Middle frontal gyrus (tissue), 1 donor: ENCODE results near the gene INO80.

Source experiments
- DNase-seq: peaks from one replicate; pipeline ENCODE4 v3.0.0-alpha.2; 2015; ENCODE audit warnings: low spot score; ENCODE audit errors: extremely low spot score

The INO80 gene

GRCh38 chr15:40949756-40950207 lies 166.3 kb downstream of the INO80 start:
- DNase-seq, result no peak

DNA sequence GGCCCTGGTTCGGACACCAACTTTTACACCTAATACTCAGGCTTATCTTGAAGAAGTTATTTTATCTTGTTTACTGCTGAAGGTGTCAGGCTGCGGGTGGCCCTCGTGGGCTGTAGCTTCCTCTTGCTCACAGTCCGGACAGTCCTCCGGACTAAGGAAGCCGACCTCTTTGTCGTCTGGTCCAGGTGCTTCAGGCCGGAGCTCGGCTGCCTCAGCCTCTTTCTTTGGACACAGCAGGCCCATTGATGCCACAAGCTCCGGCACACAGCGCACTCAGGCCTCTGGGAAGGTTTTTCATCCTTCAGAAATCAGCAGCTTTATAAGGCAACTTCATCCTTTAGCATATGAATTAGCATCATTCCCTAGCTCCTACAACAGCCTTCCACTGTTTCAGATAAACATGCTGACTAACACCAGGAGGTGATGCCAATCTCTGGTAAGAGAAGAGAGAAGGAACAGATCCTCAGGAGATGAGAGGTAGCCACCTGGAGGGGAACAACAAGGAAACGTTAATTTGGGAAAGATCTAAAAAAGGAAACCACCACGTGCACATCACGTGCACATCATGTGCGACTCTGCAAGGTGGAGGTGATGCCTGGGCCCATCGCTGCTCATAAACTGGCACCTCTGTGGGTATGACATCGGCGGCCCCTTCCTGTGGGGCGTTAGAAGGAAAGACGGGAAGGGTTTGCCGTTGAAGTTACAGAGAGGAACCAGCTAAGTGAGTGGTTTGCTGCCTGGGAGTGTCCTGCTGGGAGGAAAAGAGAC lies 167.2 kb downstream of the INO80 start:
- DNase-seq, result no peak

DNA sequence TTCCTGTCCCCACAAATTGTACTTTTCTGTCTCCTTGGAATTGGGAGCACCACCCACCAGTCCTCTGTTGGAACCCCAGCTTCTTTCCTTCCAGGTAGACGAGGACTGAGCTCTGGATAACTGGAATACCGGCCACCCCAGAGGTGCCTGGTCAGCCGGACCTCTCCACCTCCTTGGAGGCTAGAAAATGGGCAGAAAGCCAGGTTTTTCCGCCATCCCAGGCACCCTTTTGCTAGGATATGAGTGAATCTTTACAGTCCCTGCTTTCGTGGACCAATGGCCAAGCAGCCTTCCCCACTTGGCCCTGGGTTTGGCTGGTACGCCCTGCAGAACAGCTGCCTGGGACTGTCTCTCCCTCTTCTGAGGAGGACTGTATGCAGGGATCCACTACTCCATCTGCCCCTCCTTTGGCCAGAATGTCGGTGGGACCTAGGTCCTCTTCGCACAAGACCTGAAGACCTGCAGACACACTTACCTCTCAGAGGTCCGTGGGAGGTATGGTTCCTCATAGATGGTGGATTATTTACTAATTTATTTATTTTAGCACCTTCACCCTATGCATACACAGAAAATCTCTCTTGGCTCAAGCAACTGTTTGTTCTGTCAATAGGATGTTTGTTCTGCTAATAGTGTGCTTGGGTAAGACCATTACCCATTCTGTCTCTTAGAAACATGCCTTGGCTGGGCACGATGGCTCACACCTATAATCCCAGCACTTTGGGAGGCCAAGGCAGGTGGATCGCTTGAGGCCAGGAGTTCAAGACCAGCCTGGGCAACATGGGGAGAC lies 171.4 kb downstream of the INO80 start:
- DNase-seq, result no peak

DNA sequence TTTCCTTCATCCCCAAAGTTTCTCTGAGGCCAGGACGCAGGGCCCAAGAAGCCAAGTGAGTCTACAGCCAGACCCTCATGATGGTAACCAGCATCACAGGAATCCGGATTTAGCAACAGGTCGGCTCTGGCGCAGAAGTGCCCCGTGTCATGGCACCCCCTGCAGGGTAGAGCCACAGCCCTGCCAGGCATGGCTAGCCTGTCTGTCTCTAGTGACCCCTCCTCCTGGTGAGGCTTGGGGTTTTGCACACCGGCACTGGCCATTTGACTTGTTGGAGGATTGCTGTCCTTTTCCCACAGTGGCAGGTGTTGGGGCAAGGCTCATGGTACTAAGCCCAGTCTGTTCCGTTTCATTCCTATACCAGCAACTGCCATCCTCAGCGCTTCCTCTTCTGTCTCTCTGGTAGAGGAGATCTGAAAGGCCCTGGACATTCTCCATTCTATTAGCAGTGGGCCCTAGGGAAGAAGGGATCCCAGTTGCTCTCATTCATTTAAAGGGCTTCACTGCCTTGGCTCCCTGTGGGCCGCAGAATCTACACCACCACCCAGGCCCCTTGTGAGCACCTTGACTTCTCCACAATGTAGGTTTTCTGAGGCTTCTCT lies 172.2 kb downstream of the INO80 start:
- no peak for DNase-seq

DNA sequence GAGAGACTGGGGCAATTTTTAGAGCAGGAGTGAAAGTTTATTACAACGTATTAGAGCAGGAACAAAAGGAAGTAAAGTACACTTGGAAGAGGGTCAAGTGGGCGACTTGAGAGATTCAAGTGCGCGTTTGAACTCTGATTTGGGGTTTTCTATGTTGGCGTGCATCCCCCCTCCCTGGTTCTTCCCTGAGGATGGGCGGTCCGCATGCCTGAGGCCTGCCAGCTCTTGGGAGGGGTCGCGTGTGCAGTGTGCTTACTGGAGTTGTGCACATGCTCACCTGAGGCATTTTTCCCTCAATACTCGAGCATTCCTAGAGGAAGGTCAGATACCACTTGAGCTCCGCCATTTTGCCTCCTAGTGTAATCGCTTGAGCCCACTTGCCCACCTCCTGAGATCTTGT lies 173.2 kb downstream of the INO80 start:
- no peak for DNase-seq

GRCh38 chr15:40942337-40942854 lies 173.7 kb downstream of the INO80 start:
- DNase-seq, result no peak

GRCh38 chr15:40941528-40942336 lies 174.3 kb downstream of the INO80 start:
- no peak for DNase-seq

DNA sequence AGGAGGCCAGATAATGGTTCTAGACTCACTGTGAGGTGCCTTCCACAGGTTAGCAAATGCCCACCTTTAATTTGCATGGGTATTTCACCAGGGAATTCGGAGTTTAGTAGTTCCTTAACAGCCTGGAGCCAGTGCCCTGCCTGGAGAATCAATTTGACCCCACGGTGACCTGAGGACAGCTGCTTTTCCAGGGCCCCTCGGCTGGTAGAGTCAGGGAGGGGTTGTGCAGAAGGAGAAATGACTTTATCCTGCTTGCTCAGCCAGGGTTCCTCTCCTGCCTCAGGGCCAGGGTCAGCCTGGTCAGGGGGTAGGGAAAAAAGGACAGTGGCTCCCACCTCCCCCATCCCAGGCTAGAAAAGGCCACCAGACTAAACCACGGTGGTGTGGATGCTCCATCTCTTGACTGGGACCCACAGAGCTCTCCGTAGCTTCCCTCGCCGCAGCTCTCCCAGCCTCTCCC lies 175.0 kb downstream of the INO80 start:
- DNase-seq, result no peak

DNA sequence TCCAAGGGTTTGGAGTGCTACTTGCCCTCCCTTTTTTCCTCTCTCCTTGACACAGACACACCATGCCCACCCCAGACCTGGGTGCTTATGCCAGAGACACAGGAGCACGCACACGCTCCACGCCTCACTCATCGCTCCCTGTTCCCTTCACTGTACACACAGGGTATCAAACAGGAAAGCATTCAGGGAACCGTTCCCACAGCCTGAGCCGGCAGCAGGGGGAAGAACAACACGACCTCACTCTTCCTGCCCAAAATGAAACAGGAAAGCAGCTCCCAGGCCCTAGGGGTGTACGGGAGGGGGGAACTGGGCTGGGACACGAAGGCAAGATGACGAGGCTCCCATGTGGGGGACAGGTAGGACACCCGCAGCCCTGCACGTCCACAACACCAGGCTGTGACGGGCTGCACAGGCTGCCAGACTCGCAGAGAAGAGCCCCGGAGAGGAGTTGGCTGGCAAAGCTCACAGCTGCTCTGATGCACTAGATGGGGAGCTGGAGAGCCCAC lies 175.7 kb downstream of the INO80 start:
- DNase-seq, result no peak

GRCh38 chr15:40938536-40938870 lies 177.6 kb downstream of the INO80 start:
- no peak for DNase-seq

DNA sequence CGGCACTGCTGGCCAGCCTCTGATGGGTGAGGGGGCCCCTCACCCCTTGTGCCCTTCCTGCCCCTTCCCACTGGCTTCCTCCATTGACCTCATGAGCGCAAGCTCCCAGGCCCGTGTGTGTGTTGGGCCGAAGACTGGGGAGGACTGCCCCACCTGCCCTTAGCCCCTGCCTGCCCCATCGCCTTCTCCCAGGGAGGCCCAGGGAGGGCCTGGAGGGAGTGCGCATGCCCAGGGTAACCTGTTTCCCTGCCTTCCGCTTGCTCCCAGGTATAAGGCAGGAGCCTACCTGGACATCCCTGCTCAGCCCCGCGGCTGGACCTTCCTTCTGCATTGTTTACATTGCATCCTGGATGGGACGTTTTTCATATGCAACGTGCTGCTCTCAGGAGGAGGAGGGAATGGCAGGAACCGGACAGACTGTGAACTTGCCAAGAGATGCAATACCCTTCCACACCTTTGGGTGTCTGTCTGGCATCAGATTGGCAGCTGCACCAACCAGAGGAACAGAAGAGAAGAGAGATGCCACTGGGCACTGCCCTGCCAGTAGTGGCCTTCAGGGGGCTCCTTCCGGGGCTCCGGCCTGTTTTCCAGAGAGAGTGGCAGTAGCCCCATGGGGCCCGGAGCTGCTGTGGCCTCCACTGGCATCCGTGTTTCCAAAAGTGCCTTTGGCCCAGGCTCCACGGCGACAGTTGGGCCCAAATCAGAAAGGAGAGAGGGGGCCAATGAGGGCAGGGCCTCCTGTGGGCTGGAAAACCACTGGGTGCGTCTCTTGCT lies 178.1 kb downstream of the INO80 start:
- DNase-seq, result no peak

DNA sequence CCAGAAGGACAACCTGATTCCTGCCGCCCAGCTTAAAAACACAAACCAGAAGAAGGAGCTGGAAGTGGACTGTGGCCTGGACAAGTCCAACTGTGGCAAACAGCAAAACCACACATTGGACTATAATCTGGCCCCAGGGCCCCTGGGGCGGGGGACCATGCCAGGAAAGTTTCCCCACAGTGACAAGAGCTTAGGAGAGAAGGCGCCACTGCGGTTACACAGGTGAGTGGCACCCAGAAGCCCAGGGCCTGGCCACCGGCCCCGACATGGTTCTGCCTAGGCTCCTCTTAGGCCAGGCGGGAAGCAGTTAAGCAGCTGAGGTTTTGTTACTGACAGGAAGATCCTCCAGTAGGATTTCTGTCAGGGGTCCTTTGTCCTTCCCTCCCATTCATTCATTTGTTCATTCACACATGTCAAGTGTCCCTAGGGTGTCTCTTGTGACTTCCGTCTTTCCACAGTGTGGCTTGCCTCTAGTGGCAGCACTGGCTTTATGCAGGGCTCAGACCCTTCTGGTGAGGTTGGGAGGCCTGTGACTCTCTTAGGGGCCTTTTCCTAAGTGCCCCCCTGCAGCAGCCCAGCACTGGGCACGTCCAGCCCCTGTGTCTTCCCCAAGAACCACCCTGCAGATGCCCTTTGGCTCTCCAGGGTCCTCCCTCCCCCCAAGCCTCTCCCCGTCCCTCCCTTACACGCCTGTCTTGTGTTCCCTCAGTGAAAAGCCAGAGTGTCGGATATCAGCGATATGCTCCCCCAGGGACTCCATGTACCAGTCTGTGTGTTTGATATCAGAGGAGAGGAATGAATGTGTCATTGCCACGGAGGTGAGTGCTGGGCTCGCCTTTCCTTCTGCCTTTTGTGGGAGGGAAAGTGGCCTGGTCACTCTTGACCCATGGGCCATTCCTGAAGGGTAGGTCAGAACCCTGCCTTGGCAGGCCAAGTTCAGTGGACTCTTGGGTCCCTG lies 179.1 kb downstream of the INO80 start:
- DNase-seq, result no peak

GRCh38 chr15:40936234-40936708 lies 179.8 kb downstream of the INO80 start:
- DNase-seq, result no peak

DNA sequence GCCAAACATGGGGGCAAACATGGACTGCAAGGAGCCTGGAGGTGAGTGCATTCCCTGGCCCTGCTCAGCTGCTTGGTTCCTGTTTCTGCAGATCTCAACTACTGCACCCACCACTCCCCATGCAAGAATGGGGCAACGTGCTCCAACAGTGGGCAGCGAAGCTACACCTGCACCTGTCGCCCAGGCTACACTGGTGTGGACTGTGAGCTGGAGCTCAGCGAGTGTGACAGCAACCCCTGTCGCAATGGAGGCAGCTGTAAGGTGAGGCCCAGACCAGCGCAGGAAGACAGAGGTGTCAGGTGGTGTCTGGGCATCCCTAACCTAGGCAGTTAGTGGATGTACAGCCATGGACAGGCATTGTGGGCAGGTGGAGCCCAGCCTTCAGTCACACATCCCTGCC lies 181.6 kb downstream of the INO80 start:
- DNase-seq, result no peak

GRCh38 chr15:40933517-40933902 lies 182.6 kb downstream of the INO80 start:
- no peak for DNase-seq

GRCh38 chr15:40932649-40933516 lies 183.2 kb downstream of the INO80 start:
- DNase-seq, result no peak

DNA sequence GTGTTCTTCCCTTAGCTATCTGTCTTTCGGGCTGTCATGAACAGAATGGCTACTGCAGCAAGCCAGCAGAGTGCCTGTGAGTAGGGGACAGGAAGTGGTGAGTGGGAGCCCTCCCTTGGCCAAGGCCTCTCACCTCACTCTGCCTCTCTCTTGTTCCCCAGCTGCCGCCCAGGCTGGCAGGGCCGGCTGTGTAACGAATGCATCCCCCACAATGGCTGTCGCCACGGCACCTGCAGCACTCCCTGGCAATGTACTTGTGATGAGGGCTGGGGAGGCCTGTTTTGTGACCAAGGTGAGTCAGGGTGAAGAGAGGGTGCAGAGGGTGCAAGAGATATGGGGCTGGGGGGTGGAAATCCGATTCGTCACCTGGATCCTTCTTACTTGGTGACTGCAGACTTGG lies 183.9 kb downstream of the INO80 start:
- no peak for DNase-seq
